ENCODE results near the gene TMEM45B. TPM values are rescaled to one million over a fixed set of nuclear protein-coding genes. Genes with fewer than 3 reads are reported as not detected.

The TMEM45B gene
- total RNA-seq, 6 experiments from 2014 or later: 10.0 to 126 (median 18.6) TPM

GRCh38 chr11:129852125-129852740 is 36.6 kb downstream of the TMEM45B start:
- TF ChIP-seq CTCF (IDR thresholded peaks at IDR 0.05): no peak
- no peak for TF ChIP-seq POLR2A (IDR thresholded peaks at IDR 0.05)
- intact Hi-C loops (cut with DNase I): no loop called here
- ATAC-seq (no peak), DNase-seq (no peak)
- no peaks in the 10 kb centered on the region for H3K9me3 ChIP-seq
- H3K4me3 ChIP-seq: no peak overlapping the region
- H3K27me3 ChIP-seq: no peaks in the 10 kb centered on the region
- H3K4me1 ChIP-seq: peaks cover 0 to 10% (median 5%) of the 10 kb centered on the region in 4 donors
- 79% methylated on average over 14 of the region's 15 CpGs for WGBS (ENCODE audit: insufficient coverage, low coverage, low lambda C conversion rate, missing lambda C conversion rate)
- H3K27ac ChIP-seq: no peak overlapping the region
- H3K36me3 ChIP-seq: no peaks in the 10 kb centered on the region

GRCh38 chr11:129853518-129854231 is 38.0 kb downstream of the TMEM45B start:
- intact Hi-C loops (cut with DNase I): no loop called here
- Histone ChIP-seq H3K4me3 (no peak overlapping the region), H3K27ac (peak overlapping the region; percentile 56 to 65 (median 58)), H3K36me3 (no peaks in the 10 kb centered on the region), H3K27me3 (no peaks in the 10 kb centered on the region), H3K4me1 (peaks cover 0 to 10% (median 5%) of the 10 kb centered on the region in 4 donors), H3K9me3 (no peaks in the 10 kb centered on the region)
- ATAC-seq (peak; percentile 87 to 96 (median 93)), DNase-seq (peak; percentile 88 to 94 (median 93))
- TF ChIP-seq POLR2A (IDR thresholded peaks at IDR 0.05) (no peak), CTCF (IDR thresholded peaks at IDR 0.05) (no peak)
- 8% methylated on average over 9 of the region's 10 CpGs for WGBS (ENCODE audit: insufficient coverage, low coverage, low lambda C conversion rate, missing lambda C conversion rate)

GRCh38 chr11:129854232-129854805 is 38.7 kb downstream of the TMEM45B start:
- ATAC-seq: peak in 2 of 4 donors; percentile 4 to 9

GRCh38 chr11:129855086-129855485 is 39.4 kb downstream of the TMEM45B start:
- no peak for TF ChIP-seq POLR2A (IDR thresholded peaks at IDR 0.05)
- no peak for TF ChIP-seq CTCF (IDR thresholded peaks at IDR 0.05)

More at GRCh38 chr11:129854232-129854805, 38.7 kb downstream of the TMEM45B start:
- 89% methylated on average over 7 of the region's 7 CpGs for WGBS (ENCODE audit: insufficient coverage, low coverage, low lambda C conversion rate, missing lambda C conversion rate)
- H3K36me3 ChIP-seq: no peaks in the 10 kb centered on the region
- DNase-seq: no peak
- no peaks in the 10 kb centered on the region for H3K9me3 ChIP-seq
- H3K4me3 ChIP-seq: no peak overlapping the region
- intact Hi-C loops (cut with DNase I): no loop called here
- TF ChIP-seq CTCF (IDR thresholded peaks at IDR 0.05) (no peak), POLR2A (IDR thresholded peaks at IDR 0.05) (no peak)
- peaks cover 0 to 10% (median 5%) of the 10 kb centered on the region in 4 donors for H3K4me1 ChIP-seq
- H3K27ac ChIP-seq: peak overlapping the region in 1 of 3 donors; percentile 56
- H3K27me3 ChIP-seq: no peaks in the 10 kb centered on the region

More at GRCh38 chr11:129855086-129855485, 39.4 kb downstream of the TMEM45B start:
- H3K27ac ChIP-seq: no peak overlapping the region
- ATAC-seq: no peak
- no peaks in the 10 kb centered on the region for H3K36me3 ChIP-seq
- WGBS (ENCODE audit: insufficient coverage, low coverage, low lambda C conversion rate, missing lambda C conversion rate): 80% methylated on average over 1 of the region's 11 CpGs
- DNase-seq: no peak
- H3K4me1 ChIP-seq: peaks cover 0 to 10% (median 5%) of the 10 kb centered on the region in 4 donors
- no peak overlapping the region for H3K4me3 ChIP-seq
- H3K9me3 ChIP-seq: no peaks in the 10 kb centered on the region
- intact Hi-C loops (cut with DNase I): no loop called here
- H3K27me3 ChIP-seq: no peaks in the 10 kb centered on the region
